GM12874 (cell line): ENCODE measurements around the gene TAS1R2.

Source experiments
- TF ChIP-seq, protein P1 (sequence below): IDR thresholded peaks from 2 replicates; pipeline ENCODE4 v1.5.1; 2011; ENCODE audit warnings: low read depth, mild to moderate bottlenecking, control low read depth, low read length, moderate library complexity; ENCODE audit not compliant: insufficient read depth

TAS1R2 gene

DNA sequence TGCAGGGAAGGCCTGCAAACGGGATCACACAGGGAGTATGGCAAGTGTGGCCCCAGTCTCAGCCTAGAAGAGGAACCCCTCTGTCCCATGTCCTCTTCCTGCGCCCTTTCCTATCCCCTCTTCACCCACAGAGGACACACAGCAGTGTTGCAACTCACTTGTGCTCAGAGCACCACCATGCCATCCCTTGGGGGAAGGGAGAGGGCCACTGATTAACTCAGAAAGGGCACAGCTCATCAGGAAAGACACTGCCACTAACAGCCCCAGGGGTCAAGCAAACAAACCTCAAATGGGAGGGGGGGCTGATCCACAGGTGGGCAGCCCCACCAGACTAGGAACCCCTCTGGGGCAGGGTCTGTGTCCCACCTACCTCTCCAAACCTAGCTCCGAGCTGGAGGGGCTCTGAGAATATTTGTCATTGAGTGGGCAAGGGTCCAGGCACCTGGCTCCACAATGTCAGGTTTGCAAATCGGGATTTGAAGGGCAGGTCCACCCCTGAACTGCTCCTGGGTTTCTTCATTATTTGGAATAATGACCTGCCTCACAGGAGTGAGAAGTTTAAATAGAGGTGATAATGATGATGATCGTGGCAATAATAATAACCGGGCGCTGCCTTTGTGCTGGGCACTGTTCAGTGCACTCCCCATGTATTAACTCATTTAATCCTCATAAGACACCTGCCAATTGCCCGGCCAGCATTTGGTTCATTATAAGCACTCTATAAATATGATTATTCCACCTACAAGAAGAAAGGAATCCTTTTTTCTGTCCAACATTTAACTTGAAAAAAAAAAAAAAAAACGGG, 41.9 kb upstream of the TAS1R2 start:
- TF ChIP-seq, protein P1, sequence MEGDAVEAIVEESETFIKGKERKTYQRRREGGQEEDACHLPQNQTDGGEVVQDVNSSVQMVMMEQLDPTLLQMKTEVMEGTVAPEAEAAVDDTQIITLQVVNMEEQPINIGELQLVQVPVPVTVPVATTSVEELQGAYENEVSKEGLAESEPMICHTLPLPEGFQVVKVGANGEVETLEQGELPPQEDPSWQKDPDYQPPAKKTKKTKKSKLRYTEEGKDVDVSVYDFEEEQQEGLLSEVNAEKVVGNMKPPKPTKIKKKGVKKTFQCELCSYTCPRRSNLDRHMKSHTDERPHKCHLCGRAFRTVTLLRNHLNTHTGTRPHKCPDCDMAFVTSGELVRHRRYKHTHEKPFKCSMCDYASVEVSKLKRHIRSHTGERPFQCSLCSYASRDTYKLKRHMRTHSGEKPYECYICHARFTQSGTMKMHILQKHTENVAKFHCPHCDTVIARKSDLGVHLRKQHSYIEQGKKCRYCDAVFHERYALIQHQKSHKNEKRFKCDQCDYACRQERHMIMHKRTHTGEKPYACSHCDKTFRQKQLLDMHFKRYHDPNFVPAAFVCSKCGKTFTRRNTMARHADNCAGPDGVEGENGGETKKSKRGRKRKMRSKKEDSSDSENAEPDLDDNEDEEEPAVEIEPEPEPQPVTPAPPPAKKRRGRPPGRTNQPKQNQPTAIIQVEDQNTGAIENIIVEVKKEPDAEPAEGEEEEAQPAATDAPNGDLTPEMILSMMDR: no peak

DNA sequence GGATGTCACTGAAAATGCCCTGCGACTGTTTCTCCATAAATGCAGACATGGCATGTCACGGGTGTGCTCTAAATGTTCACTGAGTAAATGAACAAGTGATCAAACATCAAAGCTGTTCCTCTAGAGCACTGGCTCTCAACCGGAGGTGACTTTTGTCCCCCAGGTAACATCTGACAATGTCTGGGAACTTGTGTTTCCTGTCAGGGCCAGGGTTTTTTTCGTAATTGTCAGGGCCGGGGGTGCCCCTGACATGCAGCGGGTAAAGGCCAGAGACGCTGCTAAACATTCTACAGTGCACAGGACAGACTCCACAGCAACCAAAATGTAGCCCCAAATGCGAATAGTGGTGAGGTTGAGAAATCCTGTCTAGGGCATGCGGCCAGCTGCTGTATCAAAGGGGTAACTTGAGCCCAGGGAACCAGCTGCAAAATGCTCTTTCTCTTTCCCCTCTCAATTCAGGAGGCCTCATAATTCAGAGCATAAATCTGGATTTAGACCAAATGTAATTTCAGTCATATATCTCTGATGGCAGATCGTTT, 40.9 kb upstream of the TAS1R2 start:
- TF ChIP-seq, protein P1: no peak

DNA sequence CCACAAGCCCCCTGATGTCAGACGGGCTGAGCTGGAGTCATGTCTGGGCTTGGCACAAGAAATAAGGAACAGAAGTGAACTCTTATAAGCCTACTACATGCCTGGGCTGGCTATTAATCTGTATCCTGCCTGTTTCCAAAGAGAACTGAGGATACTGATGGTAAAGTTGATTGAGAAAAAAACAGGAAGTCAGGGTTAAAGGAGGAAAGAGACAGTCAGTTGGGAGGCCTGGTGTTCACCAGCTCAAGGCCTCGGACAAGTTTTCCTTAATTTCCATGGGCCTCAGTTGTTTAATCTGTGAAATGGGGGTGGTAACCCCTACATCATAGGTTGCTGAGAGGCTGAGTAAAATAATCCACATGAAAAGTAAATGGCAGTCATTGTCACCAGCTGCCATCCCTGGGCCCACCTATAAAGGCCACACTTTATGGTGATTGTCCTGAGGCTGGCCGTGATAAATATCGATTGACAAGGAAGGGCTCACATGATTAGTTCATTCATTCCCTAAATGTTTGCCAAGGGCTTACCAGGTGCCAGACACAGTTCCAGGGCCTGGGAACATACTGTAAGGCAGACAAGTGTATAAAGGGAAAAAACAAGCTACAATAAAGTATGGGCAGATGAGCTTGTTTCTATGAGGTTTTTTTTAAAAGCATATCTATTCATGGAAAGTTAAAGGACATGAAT, 40.0 kb upstream of the TAS1R2 start:
- TF ChIP-seq, protein P1: no peak

DNA sequence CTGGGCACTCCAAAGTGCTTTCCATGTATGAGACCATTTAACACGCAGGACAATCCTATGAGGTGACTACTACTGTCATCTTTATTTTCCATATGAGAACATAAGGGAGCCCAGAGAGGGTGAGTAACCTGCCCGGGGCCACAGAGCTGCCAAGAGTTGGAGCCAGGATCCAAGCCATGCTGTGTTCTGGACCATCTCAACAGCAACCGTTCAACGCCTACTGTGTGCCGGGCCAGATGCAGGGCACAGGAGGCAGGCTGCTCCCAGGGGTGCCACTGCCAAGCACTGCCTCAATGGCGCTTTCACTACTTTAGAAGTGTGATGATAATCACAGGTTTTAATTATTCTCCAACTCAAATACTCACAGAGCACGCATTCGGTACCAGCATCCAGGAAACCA, 39.1 kb upstream of the TAS1R2 start:
- TF ChIP-seq, protein P1: no peak

DNA sequence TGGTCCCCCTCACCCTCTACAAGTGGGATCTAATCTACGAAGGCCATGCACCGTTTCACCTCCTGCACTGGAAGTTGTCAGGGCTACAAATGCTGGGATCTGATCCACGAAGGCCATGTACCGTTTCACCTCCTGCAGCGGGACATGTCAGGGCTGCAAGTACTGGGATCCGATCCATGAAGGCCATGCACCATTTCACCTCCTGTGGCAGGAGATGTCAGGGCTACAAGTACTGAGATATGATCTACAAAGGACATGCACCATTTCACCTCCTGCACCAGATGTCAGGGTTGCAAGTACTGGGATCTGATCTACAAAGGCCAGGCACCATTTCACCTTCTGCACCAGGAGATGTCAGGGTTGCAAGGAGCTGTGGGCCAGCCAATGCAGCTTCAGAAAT, 35.9 kb upstream of the TAS1R2 start:
- TF ChIP-seq, protein P1: no peak

DNA sequence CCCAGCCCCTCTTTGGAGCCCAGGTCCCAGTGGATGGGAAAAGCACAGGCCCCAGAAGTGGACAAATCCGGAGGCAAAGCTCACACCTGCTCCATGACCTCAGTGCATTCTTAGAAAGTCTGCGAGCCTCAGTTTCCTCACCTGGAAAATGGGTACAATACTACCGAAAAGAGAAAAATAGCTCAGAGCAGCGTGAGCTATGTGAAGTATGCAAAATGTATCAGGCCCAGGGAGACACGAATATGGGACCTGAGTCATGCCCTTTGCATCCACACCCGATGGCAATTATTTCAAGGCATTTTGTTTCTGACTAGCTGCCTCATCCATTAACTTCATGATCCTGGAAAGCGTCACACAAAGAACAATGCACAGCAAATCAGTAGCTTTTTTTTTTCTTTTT, 33.7 kb upstream of the TAS1R2 start:
- TF ChIP-seq, protein P1: no peak

DNA sequence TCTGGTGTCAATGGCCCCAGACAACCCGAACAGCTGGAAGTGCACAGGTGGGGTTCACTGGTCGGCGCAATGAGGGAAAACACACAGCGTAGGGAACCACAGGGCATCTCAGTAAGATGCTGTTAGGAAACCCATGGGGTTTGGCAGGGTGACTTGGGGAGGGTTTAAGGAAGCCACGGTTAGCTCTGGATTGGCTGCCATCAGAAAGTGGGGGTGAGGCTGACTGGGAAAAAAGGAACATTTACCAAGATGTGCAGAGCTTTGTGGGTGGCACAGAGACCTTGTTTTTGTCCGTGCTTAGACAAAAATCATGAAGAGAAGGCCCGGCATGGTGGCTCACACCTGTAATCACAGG, 31.9 kb upstream of the TAS1R2 start:
- TF ChIP-seq, protein P1: no peak
